ENCODE measurements around the gene MOSMO. TPM values are rescaled to one million over a fixed set of nuclear protein-coding genes. Genes with fewer than 3 reads are reported as not detected.
"Not testable (repeated sequence)": the region's sequence is repeated elsewhere in the genome, so short reads cannot be mapped to it uniquely, and the experiment has no call there.

The MOSMO gene
- total RNA-seq, 2 donors from 2014 or later: 16.1 to 33.6 TPM

DNA sequence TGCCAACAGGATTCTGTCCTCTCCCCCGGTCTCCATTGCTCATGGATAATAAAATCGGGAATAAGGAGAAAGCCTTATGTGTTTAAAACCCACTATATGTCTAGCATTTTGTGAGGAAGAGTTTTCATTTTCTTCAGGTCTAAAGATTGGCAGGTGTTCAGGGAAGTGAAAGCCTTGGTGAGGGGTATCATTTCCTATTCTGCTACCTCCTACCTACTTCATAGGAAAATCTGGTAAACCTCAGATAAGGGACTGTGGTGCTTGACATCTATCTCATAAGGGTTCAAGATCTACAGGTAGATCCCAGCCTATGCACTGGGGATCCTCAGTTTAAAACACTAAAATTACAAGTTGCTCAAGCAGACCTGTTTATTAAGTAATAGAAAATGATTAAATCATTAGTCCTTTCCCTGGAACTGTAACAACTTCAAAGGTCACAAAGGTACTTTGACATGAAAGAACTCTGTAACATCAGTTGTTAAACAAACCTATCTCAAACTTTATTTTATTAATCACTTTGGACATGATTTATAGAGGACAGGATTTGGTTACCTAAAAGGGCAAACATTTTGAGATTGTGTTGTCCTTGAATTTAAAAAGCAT is 6.5 kb downstream of the MOSMO start:
- DNase-seq (ENCODE audit: low spot score): no peak
- ATAC-seq (ENCODE audit: insufficient number of reproducible peaks, low FRiP score, low read depth): no peak
- Histone ChIP-seq H3K4me1 (ENCODE audit: control insufficient read depth in 1 of 2, low read depth in 2 of 2) (peaks cover under 1 to 8% of the 10 kb centered on the region in 2 donors), H3K27ac (no peak overlapping the region), H3K9me3 (no peaks in the 10 kb centered on the region), H3K27me3 (replicated peaks; ENCODE audit: insufficient read depth) (no peaks in the 10 kb centered on the region), H3K36me3 (no peaks in the 10 kb centered on the region), H3K4me3 (no peak overlapping the region)
- TF ChIP-seq CTCF (IDR thresholded peaks at IDR 0.05): no peak

GRCh38 chr16:22016927-22017326 is 9.0 kb downstream of the MOSMO start:
- no peak for TF ChIP-seq CTCF (IDR thresholded peaks at IDR 0.05)
- no peak overlapping the region for H3K4me3 ChIP-seq
- ATAC-seq (ENCODE audit: insufficient number of reproducible peaks, low FRiP score, low read depth) (no peak), DNase-seq (ENCODE audit: low spot score) (no peak)
- no peak overlapping the region for H3K27ac ChIP-seq
- H3K4me1 ChIP-seq (ENCODE audit: control insufficient read depth in 1 of 2, low read depth in 2 of 2): no peaks in the 10 kb centered on the region
- no peaks in the 10 kb centered on the region for H3K9me3 ChIP-seq
- H3K36me3 ChIP-seq: no peaks in the 10 kb centered on the region
- no peaks in the 10 kb centered on the region for H3K27me3 ChIP-seq (replicated peaks; ENCODE audit: insufficient read depth)

GRCh38 chr16:22018559-22018958 is 10.6 kb downstream of the MOSMO start:
- DNase-seq (ENCODE audit: low spot score): no peak
- no peaks in the 10 kb centered on the region for H3K36me3 ChIP-seq
- no peak overlapping the region for H3K27ac ChIP-seq
- no peaks in the 10 kb centered on the region for H3K9me3 ChIP-seq
- H3K4me1 ChIP-seq (ENCODE audit: control insufficient read depth in 1 of 2, low read depth in 2 of 2): no peaks in the 10 kb centered on the region
- no peak for TF ChIP-seq CTCF (IDR thresholded peaks at IDR 0.05)
- no peak for ATAC-seq (ENCODE audit: insufficient number of reproducible peaks, low FRiP score, low read depth)
- H3K4me3 ChIP-seq: no peak overlapping the region
- H3K27me3 ChIP-seq (replicated peaks; ENCODE audit: insufficient read depth): no peaks in the 10 kb centered on the region

DNA sequence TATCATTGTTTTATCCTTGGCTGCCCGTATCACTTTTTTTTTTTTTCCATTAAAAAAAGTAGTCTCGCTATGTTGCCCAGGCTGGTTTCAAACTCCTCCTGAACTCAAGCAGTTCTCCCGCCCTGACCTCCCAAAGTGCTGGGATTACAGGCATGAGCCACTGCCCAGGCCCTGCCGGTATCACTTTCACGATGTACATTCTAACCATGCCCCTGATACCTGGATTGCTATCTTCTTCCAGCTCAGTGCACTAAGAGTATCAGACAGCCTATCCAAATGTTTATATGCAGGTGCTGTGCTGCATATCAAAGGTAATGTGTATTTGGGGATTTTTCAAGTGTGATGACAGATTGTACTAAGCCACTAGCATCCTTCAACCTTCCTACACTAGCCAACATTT is 14.2 kb downstream of the MOSMO start:
- H3K27me3 ChIP-seq (replicated peaks; ENCODE audit: insufficient read depth): no peaks in the 10 kb centered on the region
- no peak overlapping the region for H3K4me3 ChIP-seq
- no peak for DNase-seq (ENCODE audit: low spot score)
- ATAC-seq (ENCODE audit: insufficient number of reproducible peaks, low FRiP score, low read depth): no peak
- H3K27ac ChIP-seq: no peak overlapping the region
- no peak for TF ChIP-seq CTCF (IDR thresholded peaks at IDR 0.05)
- no peaks in the 10 kb centered on the region for H3K9me3 ChIP-seq
- peaks cover 3 to 7% of the 10 kb centered on the region in 2 donors for H3K4me1 ChIP-seq (ENCODE audit: control insufficient read depth in 1 of 2, low read depth in 2 of 2)
- H3K36me3 ChIP-seq: no peaks in the 10 kb centered on the region

DNA sequence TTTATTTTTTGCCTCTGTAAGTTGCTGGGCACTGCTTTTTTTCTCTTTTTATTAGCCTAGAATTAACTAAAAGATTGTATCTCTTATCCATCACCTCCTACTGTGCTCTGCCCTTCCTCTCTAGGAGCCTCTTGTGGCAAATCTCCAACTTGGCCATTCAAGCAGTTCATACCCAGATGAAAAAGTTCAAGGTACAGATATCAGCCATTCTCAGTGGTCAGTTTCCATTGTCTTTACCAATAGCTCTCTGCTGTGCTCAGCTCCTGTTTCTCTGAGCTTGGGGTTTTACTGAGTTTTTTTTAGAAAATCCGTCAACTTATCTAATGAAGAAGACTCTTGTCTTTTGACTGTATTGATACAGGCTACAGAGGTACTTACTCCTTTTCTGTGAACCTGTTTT is 15.6 kb downstream of the MOSMO start:
- H3K9me3 ChIP-seq: no peaks in the 10 kb centered on the region
- no peaks in the 10 kb centered on the region for H3K27me3 ChIP-seq (replicated peaks; ENCODE audit: insufficient read depth)
- no peak for DNase-seq (ENCODE audit: low spot score)
- H3K4me3 ChIP-seq: no peak overlapping the region
- ATAC-seq (ENCODE audit: insufficient number of reproducible peaks, low FRiP score, low read depth): no peak
- H3K36me3 ChIP-seq: no peaks in the 10 kb centered on the region
- H3K27ac ChIP-seq: no peak overlapping the region
- peaks cover 3 to 8% of the 10 kb centered on the region in 2 donors for H3K4me1 ChIP-seq (ENCODE audit: control insufficient read depth in 1 of 2, low read depth in 2 of 2)
- TF ChIP-seq CTCF (IDR thresholded peaks at IDR 0.05): no peak

GRCh38 chr16:22024785-22025184 is 16.9 kb downstream of the MOSMO start:
- not testable (repeated sequence) for DNase-seq (ENCODE audit: low spot score); H3K4me1 ChIP-seq (ENCODE audit: control insufficient read depth in 1 of 2, low read depth in 2 of 2); H3K27ac ChIP-seq; H3K27me3 ChIP-seq (replicated peaks; ENCODE audit: insufficient read depth); H3K36me3 ChIP-seq; H3K4me3 ChIP-seq; H3K9me3 ChIP-seq; ATAC-seq (ENCODE audit: insufficient number of reproducible peaks, low FRiP score, low read depth)

Data from thoracic aorta (tissue), 2 donors.